GM12892 (cell line): ENCODE data around the gene OBSCN.

Source experiments
- POLR2A ChIP-seq: IDR thresholded peaks from 2 replicates; pipeline ENCODE4 v1.6.1; 2011; ENCODE audit warnings: low read depth, low read length, control low read depth
- POLR2AphosphoS5 ChIP-seq: IDR thresholded peaks from 2 replicates; pipeline ENCODE4 v1.6.1; 2011; ENCODE audit warnings: low read depth, low read length, control low read depth
- TAF1 ChIP-seq: IDR thresholded peaks from 2 replicates; pipeline ENCODE4 v1.6.1; 2011; ENCODE audit warnings: low read depth, mild to moderate bottlenecking, control low read depth, low read length, borderline replicate concordance

DNA sequence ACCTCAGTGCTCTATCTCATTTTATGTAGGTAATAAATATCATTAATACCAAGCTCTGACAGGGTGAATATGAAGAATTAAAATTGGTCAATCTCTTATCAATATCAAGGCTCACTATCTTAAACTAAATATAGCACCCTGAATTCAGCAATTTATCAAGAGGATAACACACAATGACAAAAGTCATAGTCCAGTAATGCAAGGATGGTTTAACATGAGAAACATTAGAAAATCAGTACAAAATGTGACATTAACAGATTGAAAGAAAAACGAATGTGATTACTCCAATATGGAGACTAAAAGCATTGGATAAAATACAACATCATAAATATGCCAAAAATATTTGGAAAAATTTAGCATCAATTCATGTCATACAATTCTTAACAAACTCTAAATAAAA is 53.9 kb downstream of the OBSCN start:
- TF ChIP-seq POLR2A, result no peak
- TF ChIP-seq POLR2AphosphoS5, result no peak
- TF ChIP-seq TAF1, result no peak
